Upper lobe of left lung (tissue), 6 donors: ENCODE measurements around the gene PLEKHH2. TPM values are rescaled to one million over a fixed set of nuclear protein-coding genes. Genes with fewer than 3 reads are reported as not detected.
"Not testable (repeated sequence)": the region's sequence is repeated elsewhere in the genome, so short reads cannot be mapped to it uniquely, and the experiment has no call there.

Experiments
- ATAC-seq, 2 donors: fragments of 200-7000 bp; cut with Tn5 transposase; one replicate each; pipeline ENCODE4 v1.9.1; 2022; ENCODE audit warnings: mild to moderate bottlenecking in 2 of 2, moderate library complexity in 2 of 2; ENCODE audit not compliant: low FRiP score in 2 of 2
- DNase-seq, 2 donors: peaks; one replicate each; pipeline ENCODE4 v3.0.0-alpha.2; 2019 to 2020
- H3K27ac ChIP-seq, 4 donors: fragments of 200-600 bp; sonication (generic); one replicate each; pipeline ENCODE4 v1.5.1; 2016 to 2019
- H3K27me3 ChIP-seq, 4 donors: fragments of 200-600 bp; sonication (generic); one replicate each; pipeline ENCODE4 v1.5.1; 2017 to 2019
- H3K36me3 ChIP-seq, 4 donors: fragments of 200-600 bp; sonication (generic); one replicate each; pipeline ENCODE4 v1.5.1; 2016 to 2019
- H3K4me1 ChIP-seq, 4 donors: fragments of 200-600 bp; sonication (generic); one replicate each; pipeline ENCODE4 v1.5.1; 2018 to 2019
- H3K4me3 ChIP-seq, 4 donors: fragments of 200-600 bp; sonication (generic); one replicate each; pipeline ENCODE4 v1.5.1; 2017 to 2019; ENCODE audit warnings: mild to moderate bottlenecking in 2 of 4, moderate library complexity in 1 of 4
- H3K9me3 ChIP-seq, 4 donors: fragments of 200-600 bp; sonication (generic); one replicate each; pipeline ENCODE4 v1.5.1; 2018 to 2019
- EP300 ChIP-seq, 4 donors: sonication (generic); formaldehyde crosslinking; IDR thresholded peaks; one replicate each; pipeline ENCODE4 v1.5.1; 2017; ENCODE audit warnings: antibody characterized with exemption in 4 of 4, control low read depth in 2 of 4
- POLR2A ChIP-seq, 4 donors: fragments of 450-650 bp; IDR thresholded peaks; one replicate each; pipeline ENCODE4 v1.5.1; 2016 to 2017; ENCODE audit warnings: antibody characterized with exemption in 4 of 4, mild to moderate bottlenecking in 2 of 4
- POLR2AphosphoS5 ChIP-seq, 2 donors: sonication (generic); formaldehyde crosslinking; IDR thresholded peaks; one replicate each; pipeline ENCODE4 v1.5.1; 2017; ENCODE audit warnings: antibody characterized with exemption in 2 of 2
- WGBS, 2 donors: methylation state at CpG; one replicate each; pipeline ENCODE4 v1.1.5; 2017 to 2018; 5-methylcytosine and 5-hydroxymethylcytosine counted together
- total RNA-seq, 6 donors: library from RNA; depleted of rRNA in 4 of 6; stranded (reverse); fragments of >200 nt in 4 of 6; gene quantifications; one replicate each; pipeline versions ENCODE4 v1.1.0 to v1.2.1, GENCODE V29; 2016 to 2021
- TF ChIP-seq, protein P1 (sequence below), 6 experiments: fragments of 450-650 bp in 4 of 6; fragments of 200-600 bp in 2 of 6; sonication (generic) in 2 of 6; IDR thresholded peaks; one replicate each; pipeline ENCODE4 v1.5.1; 2016 to 2019; ENCODE audit warnings: antibody characterized with exemption in 6 of 6
- donor health status: DM: no; HTN: no; CAD: no; lungs with moderate emphysema.
- donor health status: DM: no; HTN: yes; CAD: no; lungs with severe emphysema.

Gene PLEKHH2
- total RNA-seq, 6 donors from 2014 or later: 32.2 to 273 (median 39.2) TPM

DNA sequence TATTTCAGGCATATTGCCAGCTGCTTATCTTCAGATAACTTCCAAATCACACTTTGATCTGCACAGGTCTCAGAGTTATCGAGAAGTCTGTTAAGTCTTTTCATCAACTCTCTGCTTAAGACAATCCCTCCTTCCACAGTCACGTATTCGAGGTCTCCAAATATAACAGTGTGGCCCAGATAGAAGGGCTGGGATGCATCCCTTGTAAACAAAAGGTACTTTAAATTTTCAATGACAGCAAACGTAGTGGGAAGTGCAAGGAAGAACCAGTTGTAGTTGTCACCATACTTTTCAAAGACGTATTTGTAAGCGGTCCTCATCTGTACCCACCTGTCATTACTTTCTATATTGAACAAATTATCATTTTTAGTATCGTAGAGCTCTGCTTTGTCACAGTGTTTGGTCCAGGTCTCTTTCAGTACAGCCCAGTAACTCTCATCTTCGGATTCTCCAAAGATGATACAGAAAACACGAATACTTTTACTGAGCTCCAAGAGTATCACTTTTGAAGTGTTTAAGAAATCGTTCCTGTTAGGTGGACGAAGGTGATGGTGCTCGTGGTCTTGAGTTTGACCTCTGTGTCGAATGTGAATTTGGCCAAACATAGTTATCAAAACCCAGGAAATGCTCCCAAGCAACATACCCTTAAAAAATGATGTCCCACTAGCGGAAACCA, 38.7 kb downstream of the PLEKHH2 start:
- H3K27ac ChIP-seq: peak overlapping the region in 1 of 4 donors; percentile 24
- WGBS, 2 donors: 51 to 75% methylated on average over 14 of the region's 14 CpGs
- H3K4me3 ChIP-seq: peak overlapping the region in 3 of 4 donors; percentile 30 to 56 (median 49)
- H3K27me3 ChIP-seq: no peaks in the 10 kb centered on the region
- H3K9me3 ChIP-seq: no peaks in the 10 kb centered on the region
- DNase-seq (no peak), ATAC-seq (peak in 1 of 2 donors; percentile 10)
- H3K36me3 ChIP-seq: no peaks in the 10 kb centered on the region
- peaks cover 0 to 5% (median 0%) of the 10 kb centered on the region in 4 donors for H3K4me1 ChIP-seq
- TF ChIP-seq, protein P1, sequence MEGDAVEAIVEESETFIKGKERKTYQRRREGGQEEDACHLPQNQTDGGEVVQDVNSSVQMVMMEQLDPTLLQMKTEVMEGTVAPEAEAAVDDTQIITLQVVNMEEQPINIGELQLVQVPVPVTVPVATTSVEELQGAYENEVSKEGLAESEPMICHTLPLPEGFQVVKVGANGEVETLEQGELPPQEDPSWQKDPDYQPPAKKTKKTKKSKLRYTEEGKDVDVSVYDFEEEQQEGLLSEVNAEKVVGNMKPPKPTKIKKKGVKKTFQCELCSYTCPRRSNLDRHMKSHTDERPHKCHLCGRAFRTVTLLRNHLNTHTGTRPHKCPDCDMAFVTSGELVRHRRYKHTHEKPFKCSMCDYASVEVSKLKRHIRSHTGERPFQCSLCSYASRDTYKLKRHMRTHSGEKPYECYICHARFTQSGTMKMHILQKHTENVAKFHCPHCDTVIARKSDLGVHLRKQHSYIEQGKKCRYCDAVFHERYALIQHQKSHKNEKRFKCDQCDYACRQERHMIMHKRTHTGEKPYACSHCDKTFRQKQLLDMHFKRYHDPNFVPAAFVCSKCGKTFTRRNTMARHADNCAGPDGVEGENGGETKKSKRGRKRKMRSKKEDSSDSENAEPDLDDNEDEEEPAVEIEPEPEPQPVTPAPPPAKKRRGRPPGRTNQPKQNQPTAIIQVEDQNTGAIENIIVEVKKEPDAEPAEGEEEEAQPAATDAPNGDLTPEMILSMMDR (IDR thresholded peaks at IDR 0.05): no peak
- no peak for TF ChIP-seq EP300 (IDR thresholded peaks at IDR 0.05)
- TF ChIP-seq POLR2A (IDR thresholded peaks at IDR 0.05): no peak
- TF ChIP-seq POLR2AphosphoS5 (IDR thresholded peaks at IDR 0.05): no peak

DNA sequence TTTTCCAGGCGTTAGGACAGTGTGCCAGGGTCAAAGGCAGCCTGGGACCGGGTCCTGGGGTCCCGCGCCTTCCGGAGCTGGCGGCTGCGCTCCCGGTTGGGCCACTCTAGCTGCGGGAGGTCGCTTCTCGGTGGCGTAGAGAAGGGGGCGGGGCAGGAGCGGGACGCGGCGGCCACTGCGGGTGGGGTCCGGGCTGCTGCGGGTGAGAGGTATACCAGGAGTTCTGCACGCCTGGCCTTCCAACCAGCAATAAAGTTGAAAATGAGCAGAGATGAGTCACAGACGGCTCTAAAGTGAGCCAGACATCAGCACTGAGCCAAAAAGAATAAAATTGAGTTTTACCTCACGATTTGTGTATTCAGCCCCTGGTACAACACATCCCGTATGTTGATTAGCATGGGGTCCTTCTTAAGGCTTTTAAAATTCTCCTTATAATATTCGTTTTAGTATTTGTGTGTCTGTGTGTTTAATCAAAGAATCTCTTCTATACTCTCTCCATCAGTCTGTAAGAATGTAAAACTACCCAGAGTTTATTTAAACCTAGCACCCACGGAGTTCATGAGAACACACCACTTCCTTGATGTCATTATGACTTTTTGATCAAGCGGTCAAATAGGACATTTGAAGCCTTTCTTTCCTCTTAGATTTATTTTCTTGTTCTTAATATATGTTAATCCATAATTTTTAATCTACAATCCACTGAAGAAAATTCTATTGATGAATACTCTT, 39.4 kb downstream of the PLEKHH2 start, which contains the start of gene C1GALT1C1L:
TSS of gene C1GALT1C1L (minus strand) at position 108 of the 729 bp plus-strand sequence. CDS start at position 1, 107 bp downstream.
- 19 to 40% methylated on average over 15 to 27 of the region's 27 CpGs for WGBS, 2 donors
- H3K9me3 ChIP-seq: no peaks in the 10 kb centered on the region
- TF ChIP-seq POLR2AphosphoS5 (IDR thresholded peaks at IDR 0.05) (no peak), EP300 (IDR thresholded peaks at IDR 0.05) (no peak), POLR2A (IDR thresholded peaks at IDR 0.05) (no peak)
- TF ChIP-seq, protein P1 (IDR thresholded peaks at IDR 0.05): no peak
- no peaks in the 10 kb centered on the region for H3K27me3 ChIP-seq
- peaks cover 0 to 5% (median 0%) of the 10 kb centered on the region in 4 donors for H3K4me1 ChIP-seq
- peak; percentile 49 to 89 for DNase-seq
- no peaks in the 10 kb centered on the region for H3K36me3 ChIP-seq
- H3K4me3 ChIP-seq: peak within 1 kb of the TSS in 3 of 4 donors; percentile 30 to 56 (median 49)
- peak within 1 kb of the TSS in 1 of 4 donors; percentile 24 for H3K27ac ChIP-seq
- ATAC-seq: peak; percentile 63 to 96

DNA sequence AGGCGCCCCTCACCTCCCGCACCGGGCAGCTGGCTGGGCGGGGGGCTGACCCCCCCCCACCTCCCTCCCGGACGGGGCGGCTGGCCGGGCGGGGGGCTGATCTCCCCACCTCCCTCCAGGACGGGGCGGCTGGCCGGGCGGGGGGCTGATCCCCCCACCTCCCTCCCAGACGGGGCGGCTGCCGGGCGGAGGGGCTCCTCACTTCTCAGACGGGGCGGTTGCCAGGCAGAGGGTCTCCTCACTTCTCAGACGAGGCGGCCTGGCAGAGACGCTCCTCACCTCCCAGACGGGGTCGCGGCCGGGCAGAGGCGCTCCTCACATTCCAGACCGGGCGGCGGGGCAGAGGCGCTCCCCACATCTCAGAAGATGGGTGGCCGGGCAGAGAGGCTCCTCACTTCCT, 40.7 kb downstream of the PLEKHH2 start:
- peak in 1 of 2 donors; percentile 55 for DNase-seq
- not testable (repeated sequence) for H3K36me3 ChIP-seq, ATAC-seq, H3K4me3 ChIP-seq, H3K27ac ChIP-seq, H3K4me1 ChIP-seq, H3K9me3 ChIP-seq, H3K27me3 ChIP-seq
- 98% methylated on average over 22 of the region's 32 CpGs; no CpG with 5 or more reads in 1 of the 2 donors for WGBS, 2 donors

DNA sequence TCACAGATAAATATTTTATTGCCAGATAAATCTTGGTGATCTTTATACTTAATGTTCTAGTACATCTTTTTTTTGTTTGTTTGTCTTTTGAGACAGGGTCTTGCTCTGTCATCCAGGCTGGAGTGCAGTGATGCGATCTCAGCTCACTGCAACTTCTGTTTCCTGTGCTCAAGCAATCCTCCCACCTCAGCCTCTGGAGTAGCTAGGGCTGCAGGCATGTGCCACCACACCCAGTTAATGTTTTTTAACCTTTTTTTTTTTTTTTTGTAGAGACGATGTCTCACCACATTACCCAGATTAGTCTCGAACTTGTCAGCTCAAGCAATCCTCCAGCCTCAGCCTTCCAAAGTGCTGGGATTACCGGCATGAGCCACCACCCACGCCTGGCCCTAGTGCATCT, 48.3 kb downstream of the PLEKHH2 start:
- no peak for DNase-seq
- WGBS, 2 donors: 73 to 74% methylated on average over 5 of the region's 5 CpGs
- TF ChIP-seq, protein P1 (IDR thresholded peaks at IDR 0.05): no peak
- TF ChIP-seq EP300 (IDR thresholded peaks at IDR 0.05) (no peak), POLR2AphosphoS5 (IDR thresholded peaks at IDR 0.05) (no peak), POLR2A (IDR thresholded peaks at IDR 0.05) (no peak)
- H3K4me3 ChIP-seq: no peak overlapping the region
- H3K9me3 ChIP-seq: no peaks in the 10 kb centered on the region
- no peak for ATAC-seq
- no peaks in the 10 kb centered on the region for H3K27me3 ChIP-seq
- H3K4me1 ChIP-seq: no peaks in the 10 kb centered on the region
- H3K27ac ChIP-seq: no peak overlapping the region
- H3K36me3 ChIP-seq: no peaks in the 10 kb centered on the region

DNA sequence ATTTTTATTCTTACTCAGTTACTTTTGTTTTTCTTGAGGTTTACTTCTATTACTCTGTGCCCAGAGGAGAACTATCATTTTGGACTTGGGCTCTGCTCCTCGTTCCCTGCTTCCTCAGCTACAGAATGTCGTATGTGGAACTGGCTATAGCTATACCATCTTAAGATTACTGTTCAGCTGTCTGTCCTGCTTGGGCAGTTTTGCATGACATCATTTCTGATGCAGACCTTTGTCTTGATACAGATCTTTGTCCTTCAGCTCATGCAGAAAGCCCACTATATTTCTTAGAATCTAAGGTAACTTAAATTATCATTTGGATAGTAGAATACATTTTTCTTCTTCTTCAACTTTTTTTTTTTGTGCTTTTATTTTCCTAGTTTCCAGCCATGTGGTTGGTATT, 52.9 kb downstream of the PLEKHH2 start:
- WGBS, 2 donors: 74 to 86% methylated on average over 2 of the region's 2 CpGs
- TF ChIP-seq EP300 (IDR thresholded peaks at IDR 0.05) (no peak), POLR2A (IDR thresholded peaks at IDR 0.05) (no peak), POLR2AphosphoS5 (IDR thresholded peaks at IDR 0.05) (no peak)
- TF ChIP-seq, protein P1 (IDR thresholded peaks at IDR 0.05): no peak
- Histone ChIP-seq H3K9me3 (no peaks in the 10 kb centered on the region), H3K4me3 (no peak overlapping the region), H3K27me3 (no peaks in the 10 kb centered on the region), H3K36me3 (no peaks in the 10 kb centered on the region), H3K4me1 (no peaks in the 10 kb centered on the region), H3K27ac (no peak overlapping the region)
- ATAC-seq (no peak), DNase-seq (no peak)
